ENCODE data around the gene LAMC2. TPM values are rescaled to one million over a fixed set of nuclear protein-coding genes. Genes with fewer than 3 reads are reported as not detected.

The LAMC2 gene
- total and polyA plus RNA-seq, 9 of the 15 experiments (the other 6 are each of a cell fraction or from before 2014, with no cell fraction given) = 0.02 to 0.03 TPM; not detected in 7

DNA sequence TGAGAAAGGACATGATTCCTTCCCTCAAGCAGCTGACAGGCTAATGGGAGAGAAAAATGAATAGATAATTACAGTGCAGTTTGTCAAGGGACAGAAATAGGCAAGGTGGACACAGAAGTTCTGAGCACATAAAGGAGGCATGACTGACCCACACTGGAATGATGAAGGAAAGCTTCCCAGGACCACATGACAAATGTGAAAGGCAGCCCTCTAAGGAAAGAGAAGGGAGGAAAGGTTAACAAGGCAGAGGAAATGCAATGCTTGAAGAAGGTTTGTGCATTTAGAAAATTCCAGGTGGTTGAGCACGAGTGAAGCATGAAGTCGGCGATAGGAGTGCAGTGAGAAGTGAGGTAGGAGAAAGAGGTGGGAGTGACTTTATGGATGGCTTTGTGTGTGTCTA, 37.4 kb downstream of the LAMC2 start:
- ChIA-PET CTCF (ENCODE audit: low intra/inter-chr PET ratio) (no interaction called here), POLR2A (no interaction called here)
- no peak overlapping the region for H3K27ac ChIP-seq (ENCODE audit: extremely low read depth, low read depth, low read length)
- H3K9ac ChIP-seq (ENCODE audit: insufficient read depth in 1 of 2, low read depth in 2 of 2, low read length in 2 of 2) = no peak overlapping the region
- no peaks in the 10 kb centered on the region for H3K36me3 ChIP-seq (ENCODE audit: control insufficient read depth, insufficient read depth, low read length)
- in situ Hi-C loops (cut with MboI) = no loop called here
- H3K9me1 ChIP-seq (ENCODE audit: control insufficient read depth, insufficient read depth, low read length) = no peaks in the 10 kb centered on the region
- BruUV-seq (replicated peaks) = no TSS peak
- no peak overlapping the region for H2AFZ ChIP-seq (ENCODE audit: low read depth, low read length)
- DNase-seq (ENCODE audit: extremely low read depth in 1 of 4, low spot score in 3 of 4) (no peak), FAIRE-seq (no peak), ATAC-seq (no peak)
- no peaks in the 10 kb centered on the region; the same call in 1 of the 2 replicates for H4K20me1 ChIP-seq (replicated peaks; ENCODE audit: control insufficient read depth, insufficient read depth, low read length)
- TF ChIP-seq ARID1B (IDR thresholded peaks at IDR 0.05) = no peak
- TF ChIP-seq, protein P1, sequence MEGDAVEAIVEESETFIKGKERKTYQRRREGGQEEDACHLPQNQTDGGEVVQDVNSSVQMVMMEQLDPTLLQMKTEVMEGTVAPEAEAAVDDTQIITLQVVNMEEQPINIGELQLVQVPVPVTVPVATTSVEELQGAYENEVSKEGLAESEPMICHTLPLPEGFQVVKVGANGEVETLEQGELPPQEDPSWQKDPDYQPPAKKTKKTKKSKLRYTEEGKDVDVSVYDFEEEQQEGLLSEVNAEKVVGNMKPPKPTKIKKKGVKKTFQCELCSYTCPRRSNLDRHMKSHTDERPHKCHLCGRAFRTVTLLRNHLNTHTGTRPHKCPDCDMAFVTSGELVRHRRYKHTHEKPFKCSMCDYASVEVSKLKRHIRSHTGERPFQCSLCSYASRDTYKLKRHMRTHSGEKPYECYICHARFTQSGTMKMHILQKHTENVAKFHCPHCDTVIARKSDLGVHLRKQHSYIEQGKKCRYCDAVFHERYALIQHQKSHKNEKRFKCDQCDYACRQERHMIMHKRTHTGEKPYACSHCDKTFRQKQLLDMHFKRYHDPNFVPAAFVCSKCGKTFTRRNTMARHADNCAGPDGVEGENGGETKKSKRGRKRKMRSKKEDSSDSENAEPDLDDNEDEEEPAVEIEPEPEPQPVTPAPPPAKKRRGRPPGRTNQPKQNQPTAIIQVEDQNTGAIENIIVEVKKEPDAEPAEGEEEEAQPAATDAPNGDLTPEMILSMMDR (IDR thresholded peaks at IDR 0.05 in 2 of 3, conservative IDR thresholded peaks at IDR 0.05 in 1 of 3; ENCODE audit: insufficient read depth in 2 of 3, low read depth in 1 of 3, low read length in 3 of 3) = no peak
- no peak for TF ChIP-seq DIDO1 (tag; IDR thresholded peaks at IDR 0.05; ENCODE audit: low read depth)
- TF ChIP-seq, protein P2, sequence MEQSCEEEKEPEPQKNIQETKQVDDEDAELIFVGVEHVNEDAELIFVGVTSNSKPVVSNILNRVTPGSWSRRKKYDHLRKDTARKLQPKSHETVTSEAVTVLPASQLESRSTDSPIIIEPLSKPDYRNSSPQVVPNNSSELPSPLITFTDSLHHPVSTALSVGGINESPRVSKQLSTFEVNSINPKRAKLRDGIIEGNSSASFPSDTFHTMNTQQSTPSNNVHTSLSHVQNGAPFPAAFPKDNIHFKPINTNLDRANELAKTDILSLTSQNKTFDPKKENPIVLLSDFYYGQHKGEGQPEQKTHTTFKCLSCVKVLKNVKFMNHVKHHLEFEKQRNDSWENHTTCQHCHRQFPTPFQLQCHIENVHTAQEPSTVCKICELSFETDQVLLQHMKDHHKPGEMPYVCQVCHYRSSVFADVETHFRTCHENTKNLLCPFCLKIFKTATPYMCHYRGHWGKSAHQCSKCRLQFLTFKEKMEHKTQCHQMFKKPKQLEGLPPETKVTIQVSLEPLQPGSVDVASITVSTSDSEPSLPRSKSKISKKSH (CRISPR knock-in tag; IDR thresholded peaks at IDR 0.05) = no peak
- TF ChIP-seq, protein P3, sequence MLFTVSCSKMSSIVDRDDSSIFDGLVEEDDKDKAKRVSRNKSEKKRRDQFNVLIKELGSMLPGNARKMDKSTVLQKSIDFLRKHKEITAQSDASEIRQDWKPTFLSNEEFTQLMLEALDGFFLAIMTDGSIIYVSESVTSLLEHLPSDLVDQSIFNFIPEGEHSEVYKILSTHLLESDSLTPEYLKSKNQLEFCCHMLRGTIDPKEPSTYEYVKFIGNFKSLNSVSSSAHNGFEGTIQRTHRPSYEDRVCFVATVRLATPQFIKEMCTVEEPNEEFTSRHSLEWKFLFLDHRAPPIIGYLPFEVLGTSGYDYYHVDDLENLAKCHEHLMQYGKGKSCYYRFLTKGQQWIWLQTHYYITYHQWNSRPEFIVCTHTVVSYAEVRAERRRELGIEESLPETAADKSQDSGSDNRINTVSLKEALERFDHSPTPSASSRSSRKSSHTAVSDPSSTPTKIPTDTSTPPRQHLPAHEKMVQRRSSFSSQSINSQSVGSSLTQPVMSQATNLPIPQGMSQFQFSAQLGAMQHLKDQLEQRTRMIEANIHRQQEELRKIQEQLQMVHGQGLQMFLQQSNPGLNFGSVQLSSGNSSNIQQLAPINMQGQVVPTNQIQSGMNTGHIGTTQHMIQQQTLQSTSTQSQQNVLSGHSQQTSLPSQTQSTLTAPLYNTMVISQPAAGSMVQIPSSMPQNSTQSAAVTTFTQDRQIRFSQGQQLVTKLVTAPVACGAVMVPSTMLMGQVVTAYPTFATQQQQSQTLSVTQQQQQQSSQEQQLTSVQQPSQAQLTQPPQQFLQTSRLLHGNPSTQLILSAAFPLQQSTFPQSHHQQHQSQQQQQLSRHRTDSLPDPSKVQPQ (CRISPR knock-in tag; IDR thresholded peaks at IDR 0.05; ENCODE audit: borderline replicate concordance) = no peak
- no peak for TF ChIP-seq ZNF780A (CRISPR knock-in tag; IDR thresholded peaks at IDR 0.05)
- no peak for TF ChIP-seq HNRNPUL1 (IDR thresholded peaks at IDR 0.05; ENCODE audit: low read length)
- H3K4me2 ChIP-seq (ENCODE audit: insufficient read depth, low read length) = no peak overlapping the region
- no peaks in the 10 kb centered on the region for H3K4me1 ChIP-seq (replicated peaks in 1 of 2; ENCODE audit: control insufficient read depth in 2 of 2, insufficient read depth in 2 of 2, low read length in 2 of 2)
- no peak overlapping the region for H3K4me3 ChIP-seq
- no peaks in the 10 kb centered on the region for H3K79me2 ChIP-seq (ENCODE audit: control insufficient read depth, insufficient read depth, low read length)
- 0% methylated on average over 3 of the region's 3 CpGs for whole genome bisulfite sequencing (ENCODE audit: insufficient coverage, low coverage, missing lambda C conversion rate)
- no peaks in the 10 kb centered on the region for H3K9me3 ChIP-seq (replicated peaks; ENCODE audit: control insufficient read depth, insufficient read depth, low read depth, low read length)
- intact Hi-C loops (cut with micrococcal nuclease) = no loop called here
- H3K27me3 ChIP-seq (ENCODE audit: control insufficient read depth in 2 of 2, insufficient read depth in 2 of 2, low read length in 2 of 2) = peaks cover 2 to 42% of the 10 kb centered on the region in 2 experiments; a peak in 4 of 5 replicates
